C1 segment of cervical spinal cord (tissue), 14 donors: ENCODE results near the gene TELO2.
A peak's percentile ranks its signal among the peaks of the same experiment; 100 is the strongest.

ENCODE experiments used
- DNase-seq, 14 donors: peaks; one replicate each; lab custom pipeline; 2025; lab: John Stamatoyannopoulos, UW

TELO2 gene

GRCh38 chr16:1535391-1536291 lies 42.5 kb downstream of the TELO2 start:
- no peak for DNase-seq

GRCh38 chr16:1536601-1537000 lies 43.4 kb downstream of the TELO2 start:
- DNase-seq: no peak

- no peak for DNase-seq
These were observed 44.0 kb downstream of the TELO2 start for GRCh38 chr16:1537138-1537577.

- no peak for DNase-seq
These were observed 44.7 kb downstream of the TELO2 start for GRCh38 chr16:1537763-1538289.

- peak in 1 of 14 donors; percentile 82 for DNase-seq
These were observed 45.8 kb downstream of the TELO2 start for GRCh38 chr16:1538804-1539520.

- no peak for DNase-seq
These were observed 46.8 kb downstream of the TELO2 start for GRCh38 chr16:1539720-1540555.

GRCh38 chr16:1540556-1540855 lies 47.3 kb downstream of the TELO2 start:
- DNase-seq: no peak

- no peak for DNase-seq
These were observed 48.4 kb downstream of the TELO2 start for GRCh38 chr16:1541293-1542165.

GRCh38 chr16:1542166-1542500 lies 49.0 kb downstream of the TELO2 start:
- DNase-seq: no peak

- no peak for DNase-seq
These were observed 49.4 kb downstream of the TELO2 start for GRCh38 chr16:1542533-1542932.

GRCh38 chr16:1543085-1543896 lies 50.1 kb downstream of the TELO2 start:
- DNase-seq: peak in 4 of 14 donors; percentile 6 to 33 (median 20)

GRCh38 chr16:1545044-1546040 lies 52.2 kb downstream of the TELO2 start:
- peak in 1 of 14 donors; percentile 64 for DNase-seq

- DNase-seq: peak in 1 of 14 donors; percentile 29
These were observed 53.3 kb downstream of the TELO2 start for GRCh38 chr16:1546430-1546829.

- no peak for DNase-seq
These were observed 55.1 kb downstream of the TELO2 start for GRCh38 chr16:1548233-1548632.

GRCh38 chr16:1548727-1549126 lies 55.6 kb downstream of the TELO2 start:
- DNase-seq: peak in 1 of 14 donors; percentile 80

- peak in 1 of 14 donors; percentile 45 for DNase-seq
These were observed 56.9 kb downstream of the TELO2 start for GRCh38 chr16:1550069-1550468.

GRCh38 chr16:1550696-1551095 lies 57.5 kb downstream of the TELO2 start:
- no peak for DNase-seq

- no peak for DNase-seq
These were observed 58.0 kb downstream of the TELO2 start for GRCh38 chr16:1551166-1551565.

GRCh38 chr16:1552129-1552528 lies 59.0 kb downstream of the TELO2 start:
- DNase-seq: no peak
